ENCODE measurements around the gene MGRN1. TPM values are rescaled to one million over a fixed set of nuclear protein-coding genes. Genes with fewer than 3 reads are reported as not detected.

The MGRN1 gene
- total RNA-seq, 1 donor from 2014 or later = 91.5 TPM

DNA sequence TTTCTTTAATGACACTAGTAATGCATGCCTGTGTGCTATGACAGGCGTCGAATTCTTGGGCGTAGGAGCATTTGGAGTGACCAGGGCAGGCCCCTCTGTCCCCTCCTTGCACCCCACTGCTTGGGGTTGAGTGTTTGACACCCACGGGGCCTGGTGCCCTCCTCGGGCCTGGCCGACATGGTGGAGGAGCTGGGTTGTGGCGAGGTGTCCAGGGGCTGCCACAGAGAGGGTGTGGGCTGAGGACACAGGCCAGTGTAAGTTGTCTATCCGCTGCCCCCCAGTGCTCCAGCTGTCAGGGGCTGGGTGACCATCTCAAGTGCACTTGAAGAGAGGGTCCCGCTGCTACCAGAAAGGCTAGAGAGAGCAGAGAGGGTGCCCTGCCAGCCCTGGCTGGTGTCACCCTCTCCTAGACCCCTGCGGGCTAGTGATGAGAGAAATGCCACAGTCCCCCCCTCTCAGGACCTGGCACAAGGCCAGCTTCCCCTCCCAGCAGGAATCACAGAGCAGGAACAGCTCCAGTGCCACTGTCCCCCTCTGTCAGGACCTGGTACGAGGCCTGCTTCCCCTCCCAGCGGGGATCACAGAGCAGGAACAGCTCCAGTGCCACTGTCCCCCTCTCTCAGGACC, 30.5 kb downstream of the MGRN1 start:
- H3K9ac ChIP-seq (ENCODE audit: low read length) = no peak overlapping the region
- no peaks in the 10 kb centered on the region for H3K27me3 ChIP-seq (ENCODE audit: insufficient read depth, low read length)
- no peaks in the 10 kb centered on the region for H3K9me3 ChIP-seq (ENCODE audit: insufficient read depth, low read depth, low read length)
- H3K4me3 Mint-ChIP-seq (ENCODE audit: unreplicated experiment) = no peak overlapping the region
- H3K36me3 Mint-ChIP-seq (ENCODE audit: low read depth, unreplicated experiment) = peaks cover 11% of the 10 kb centered on the region
- no peak overlapping the region for H3K27ac Mint-ChIP-seq (ENCODE audit: unreplicated experiment)
- TF ChIP-seq, protein P1, sequence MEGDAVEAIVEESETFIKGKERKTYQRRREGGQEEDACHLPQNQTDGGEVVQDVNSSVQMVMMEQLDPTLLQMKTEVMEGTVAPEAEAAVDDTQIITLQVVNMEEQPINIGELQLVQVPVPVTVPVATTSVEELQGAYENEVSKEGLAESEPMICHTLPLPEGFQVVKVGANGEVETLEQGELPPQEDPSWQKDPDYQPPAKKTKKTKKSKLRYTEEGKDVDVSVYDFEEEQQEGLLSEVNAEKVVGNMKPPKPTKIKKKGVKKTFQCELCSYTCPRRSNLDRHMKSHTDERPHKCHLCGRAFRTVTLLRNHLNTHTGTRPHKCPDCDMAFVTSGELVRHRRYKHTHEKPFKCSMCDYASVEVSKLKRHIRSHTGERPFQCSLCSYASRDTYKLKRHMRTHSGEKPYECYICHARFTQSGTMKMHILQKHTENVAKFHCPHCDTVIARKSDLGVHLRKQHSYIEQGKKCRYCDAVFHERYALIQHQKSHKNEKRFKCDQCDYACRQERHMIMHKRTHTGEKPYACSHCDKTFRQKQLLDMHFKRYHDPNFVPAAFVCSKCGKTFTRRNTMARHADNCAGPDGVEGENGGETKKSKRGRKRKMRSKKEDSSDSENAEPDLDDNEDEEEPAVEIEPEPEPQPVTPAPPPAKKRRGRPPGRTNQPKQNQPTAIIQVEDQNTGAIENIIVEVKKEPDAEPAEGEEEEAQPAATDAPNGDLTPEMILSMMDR (IDR thresholded peaks at IDR 0.05; ENCODE audit: insufficient read depth, low read depth, low read length) = no peak
- TF ChIP-seq EZH2 (IDR thresholded peaks at IDR 0.05; ENCODE audit: insufficient read depth, low read length) = no peak
- no peaks in the 10 kb centered on the region for H3K9me3 Mint-ChIP-seq (ENCODE audit: unreplicated experiment)
- FAIRE-seq = no peak
- peaks cover 7% of the 10 kb centered on the region for H3K4me1 ChIP-seq (ENCODE audit: insufficient read depth, low read length)
- H4K20me1 ChIP-seq (ENCODE audit: insufficient read depth, low read length) = peaks cover 62% of the 10 kb centered on the region
- H3K4me1 Mint-ChIP-seq (ENCODE audit: low read depth, unreplicated experiment) = no peaks in the 10 kb centered on the region
- H3K79me2 ChIP-seq (ENCODE audit: insufficient read depth, low read length) = peaks cover 15% of the 10 kb centered on the region
- H3K27ac ChIP-seq (ENCODE audit: low read depth, low read length) = no peak overlapping the region
- H3K4me3 ChIP-seq (ENCODE audit: insufficient read depth, low read depth, low read length) = no peak overlapping the region
- H3K4me2 ChIP-seq (ENCODE audit: low read length) = no peak overlapping the region
- no peak overlapping the region for H2AFZ ChIP-seq (ENCODE audit: low read depth, low read length)
- DNase-seq (ENCODE audit: low read depth) = no peak
- H3K36me3 ChIP-seq (ENCODE audit: insufficient read depth, low read length) = peaks cover 6% of the 10 kb centered on the region
- H3K27me3 Mint-ChIP-seq (ENCODE audit: low read depth, unreplicated experiment) = no peaks in the 10 kb centered on the region

DNA sequence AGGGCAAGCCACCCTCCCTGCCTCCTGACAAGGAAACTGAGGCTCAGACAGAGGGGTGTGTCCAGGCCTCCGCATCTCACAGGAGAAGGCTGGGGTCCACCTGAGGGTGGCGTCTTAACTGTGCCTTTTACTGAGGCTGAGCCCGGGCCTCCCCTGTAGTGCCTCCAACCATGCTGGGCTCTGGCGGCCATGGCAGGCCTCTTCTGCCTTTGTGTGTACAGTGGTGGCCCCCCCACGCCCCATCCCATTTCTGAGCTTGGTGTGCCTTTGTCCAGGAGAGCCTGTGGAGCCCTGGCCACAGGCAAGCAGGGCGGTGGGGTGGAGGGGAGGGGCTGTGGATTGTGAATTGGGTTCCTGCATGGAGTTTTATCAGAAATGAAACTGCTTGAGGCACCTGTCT, 31.2 kb downstream of the MGRN1 start:
- Mint-ChIP-seq H3K36me3 (ENCODE audit: low read depth, unreplicated experiment) (peaks cover 9% of the 10 kb centered on the region), H3K27ac (ENCODE audit: unreplicated experiment) (no peak overlapping the region), H3K4me1 (ENCODE audit: low read depth, unreplicated experiment) (peaks cover 2% of the 10 kb centered on the region), H3K27me3 (ENCODE audit: low read depth, unreplicated experiment) (no peaks in the 10 kb centered on the region), H3K4me3 (ENCODE audit: unreplicated experiment) (no peak overlapping the region), H3K9me3 (ENCODE audit: unreplicated experiment) (no peaks in the 10 kb centered on the region)
- Histone ChIP-seq H3K27ac (ENCODE audit: low read depth, low read length) (no peak overlapping the region), H3K27me3 (ENCODE audit: insufficient read depth, low read length) (no peaks in the 10 kb centered on the region), H3K79me2 (ENCODE audit: insufficient read depth, low read length) (peaks cover 10% of the 10 kb centered on the region), H3K9me3 (ENCODE audit: insufficient read depth, low read depth, low read length) (no peaks in the 10 kb centered on the region), H3K9ac (ENCODE audit: low read length) (no peak overlapping the region), H4K20me1 (ENCODE audit: insufficient read depth, low read length) (peaks cover 62% of the 10 kb centered on the region), H3K4me3 (ENCODE audit: insufficient read depth, low read depth, low read length) (no peak overlapping the region), H3K4me2 (ENCODE audit: low read length) (no peak overlapping the region), H2AFZ (ENCODE audit: low read depth, low read length) (no peak overlapping the region), H3K36me3 (ENCODE audit: insufficient read depth, low read length) (peaks cover 6% of the 10 kb centered on the region), H3K4me1 (ENCODE audit: insufficient read depth, low read length) (peaks cover 14% of the 10 kb centered on the region)
- no peak for FAIRE-seq
- DNase-seq (ENCODE audit: low read depth) = no peak
- no peak for TF ChIP-seq EZH2 (IDR thresholded peaks at IDR 0.05; ENCODE audit: insufficient read depth, low read length)
- TF ChIP-seq, protein P1 (IDR thresholded peaks at IDR 0.05; ENCODE audit: insufficient read depth, low read depth, low read length) = no peak

DNA sequence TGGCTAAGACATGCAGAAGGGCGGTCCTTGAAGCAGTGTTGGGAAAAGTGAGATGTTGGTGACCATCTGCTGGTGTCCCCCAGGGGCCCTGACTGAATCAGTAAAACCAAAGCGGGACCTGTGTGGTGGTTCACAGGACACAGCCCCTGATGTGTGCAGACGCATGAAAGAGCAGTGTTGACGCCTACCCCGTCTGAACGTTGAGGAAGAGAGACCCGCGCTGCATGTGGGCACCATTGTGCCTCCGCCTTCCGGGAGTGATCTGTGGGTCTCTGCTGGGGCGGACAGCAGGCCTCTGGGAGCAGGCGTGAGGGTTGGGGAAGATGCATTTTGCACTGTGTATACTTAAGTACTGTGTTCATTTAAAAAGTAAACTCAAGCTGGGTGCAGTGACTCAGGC, 31.6 kb downstream of the MGRN1 start:
- no peak overlapping the region for H3K4me3 ChIP-seq (ENCODE audit: insufficient read depth, low read depth, low read length)
- H3K9ac ChIP-seq (ENCODE audit: low read length) = no peak overlapping the region
- H3K27me3 Mint-ChIP-seq (ENCODE audit: low read depth, unreplicated experiment) = no peaks in the 10 kb centered on the region
- H3K36me3 ChIP-seq (ENCODE audit: insufficient read depth, low read length) = peaks cover 6% of the 10 kb centered on the region
- H3K36me3 Mint-ChIP-seq (ENCODE audit: low read depth, unreplicated experiment) = peaks cover 9% of the 10 kb centered on the region
- FAIRE-seq (no peak), DNase-seq (ENCODE audit: low read depth) (no peak)
- no peak overlapping the region for H3K27ac ChIP-seq (ENCODE audit: low read depth, low read length)
- no peaks in the 10 kb centered on the region for H3K9me3 Mint-ChIP-seq (ENCODE audit: unreplicated experiment)
- peaks cover 4% of the 10 kb centered on the region for H3K4me1 Mint-ChIP-seq (ENCODE audit: low read depth, unreplicated experiment)
- H3K27me3 ChIP-seq (ENCODE audit: insufficient read depth, low read length) = no peaks in the 10 kb centered on the region
- peaks cover 9% of the 10 kb centered on the region for H3K79me2 ChIP-seq (ENCODE audit: insufficient read depth, low read length)
- no peak overlapping the region for H3K4me2 ChIP-seq (ENCODE audit: low read length)
- H2AFZ ChIP-seq (ENCODE audit: low read depth, low read length) = no peak overlapping the region
- no peak overlapping the region for H3K27ac Mint-ChIP-seq (ENCODE audit: unreplicated experiment)
- peaks cover 18% of the 10 kb centered on the region for H3K4me1 ChIP-seq (ENCODE audit: insufficient read depth, low read length)
- peaks cover 62% of the 10 kb centered on the region for H4K20me1 ChIP-seq (ENCODE audit: insufficient read depth, low read length)
- no peaks in the 10 kb centered on the region for H3K9me3 ChIP-seq (ENCODE audit: insufficient read depth, low read depth, low read length)
- H3K4me3 Mint-ChIP-seq (ENCODE audit: unreplicated experiment) = no peak overlapping the region
- no peak for TF ChIP-seq EZH2 (IDR thresholded peaks at IDR 0.05; ENCODE audit: insufficient read depth, low read length)
- TF ChIP-seq, protein P1 (IDR thresholded peaks at IDR 0.05; ENCODE audit: insufficient read depth, low read depth, low read length) = no peak

Measured in astrocyte (in vitro differentiated cells and primary cell).